Measurements from ENCODE around the gene SLC34A2.

DNA sequence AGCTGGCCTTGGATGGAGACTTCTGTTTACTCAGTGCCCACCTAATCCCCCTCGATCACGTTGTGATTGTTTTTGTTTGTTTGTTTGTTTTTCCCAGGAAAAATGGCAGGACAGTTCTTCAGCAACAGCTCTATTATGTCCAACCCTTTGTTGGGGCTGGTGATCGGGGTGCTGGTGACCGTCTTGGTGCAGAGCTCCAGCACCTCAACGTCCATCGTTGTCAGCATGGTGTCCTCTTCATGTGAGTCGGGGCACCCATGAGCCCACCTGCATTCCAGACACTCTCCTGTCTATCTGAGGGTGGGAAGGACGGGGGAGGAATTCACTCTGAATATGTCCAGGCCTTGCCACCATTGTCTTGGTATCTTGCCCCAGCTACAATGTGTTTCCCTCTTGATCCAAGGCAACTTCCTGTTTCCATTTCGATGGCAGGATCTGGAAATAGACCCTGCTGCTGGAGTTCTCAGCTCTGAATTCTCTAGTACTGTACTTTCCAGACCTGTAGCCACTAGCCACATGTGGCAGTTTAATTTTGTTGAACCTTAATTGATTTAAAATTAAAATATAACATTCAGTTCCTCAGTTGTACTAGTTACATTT lies 10.5 kb downstream of the SLC34A2 start:
- TF ChIP-seq, protein P1, sequence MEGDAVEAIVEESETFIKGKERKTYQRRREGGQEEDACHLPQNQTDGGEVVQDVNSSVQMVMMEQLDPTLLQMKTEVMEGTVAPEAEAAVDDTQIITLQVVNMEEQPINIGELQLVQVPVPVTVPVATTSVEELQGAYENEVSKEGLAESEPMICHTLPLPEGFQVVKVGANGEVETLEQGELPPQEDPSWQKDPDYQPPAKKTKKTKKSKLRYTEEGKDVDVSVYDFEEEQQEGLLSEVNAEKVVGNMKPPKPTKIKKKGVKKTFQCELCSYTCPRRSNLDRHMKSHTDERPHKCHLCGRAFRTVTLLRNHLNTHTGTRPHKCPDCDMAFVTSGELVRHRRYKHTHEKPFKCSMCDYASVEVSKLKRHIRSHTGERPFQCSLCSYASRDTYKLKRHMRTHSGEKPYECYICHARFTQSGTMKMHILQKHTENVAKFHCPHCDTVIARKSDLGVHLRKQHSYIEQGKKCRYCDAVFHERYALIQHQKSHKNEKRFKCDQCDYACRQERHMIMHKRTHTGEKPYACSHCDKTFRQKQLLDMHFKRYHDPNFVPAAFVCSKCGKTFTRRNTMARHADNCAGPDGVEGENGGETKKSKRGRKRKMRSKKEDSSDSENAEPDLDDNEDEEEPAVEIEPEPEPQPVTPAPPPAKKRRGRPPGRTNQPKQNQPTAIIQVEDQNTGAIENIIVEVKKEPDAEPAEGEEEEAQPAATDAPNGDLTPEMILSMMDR (IDR thresholded peaks at IDR 0.05) = no peak
- TF ChIP-seq POLR2AphosphoS5 (IDR thresholded peaks at IDR 0.05; ENCODE audit: low read depth, low read length) (no peak), TCF7L2 (IDR thresholded peaks at IDR 0.05; ENCODE audit: low read depth, low read length) (no peak), SIN3A (IDR thresholded peaks at IDR 0.05; ENCODE audit: borderline replicate concordance, insufficient read depth, low read depth, low read length) (no peak)
- TF ChIP-seq, protein P2, sequence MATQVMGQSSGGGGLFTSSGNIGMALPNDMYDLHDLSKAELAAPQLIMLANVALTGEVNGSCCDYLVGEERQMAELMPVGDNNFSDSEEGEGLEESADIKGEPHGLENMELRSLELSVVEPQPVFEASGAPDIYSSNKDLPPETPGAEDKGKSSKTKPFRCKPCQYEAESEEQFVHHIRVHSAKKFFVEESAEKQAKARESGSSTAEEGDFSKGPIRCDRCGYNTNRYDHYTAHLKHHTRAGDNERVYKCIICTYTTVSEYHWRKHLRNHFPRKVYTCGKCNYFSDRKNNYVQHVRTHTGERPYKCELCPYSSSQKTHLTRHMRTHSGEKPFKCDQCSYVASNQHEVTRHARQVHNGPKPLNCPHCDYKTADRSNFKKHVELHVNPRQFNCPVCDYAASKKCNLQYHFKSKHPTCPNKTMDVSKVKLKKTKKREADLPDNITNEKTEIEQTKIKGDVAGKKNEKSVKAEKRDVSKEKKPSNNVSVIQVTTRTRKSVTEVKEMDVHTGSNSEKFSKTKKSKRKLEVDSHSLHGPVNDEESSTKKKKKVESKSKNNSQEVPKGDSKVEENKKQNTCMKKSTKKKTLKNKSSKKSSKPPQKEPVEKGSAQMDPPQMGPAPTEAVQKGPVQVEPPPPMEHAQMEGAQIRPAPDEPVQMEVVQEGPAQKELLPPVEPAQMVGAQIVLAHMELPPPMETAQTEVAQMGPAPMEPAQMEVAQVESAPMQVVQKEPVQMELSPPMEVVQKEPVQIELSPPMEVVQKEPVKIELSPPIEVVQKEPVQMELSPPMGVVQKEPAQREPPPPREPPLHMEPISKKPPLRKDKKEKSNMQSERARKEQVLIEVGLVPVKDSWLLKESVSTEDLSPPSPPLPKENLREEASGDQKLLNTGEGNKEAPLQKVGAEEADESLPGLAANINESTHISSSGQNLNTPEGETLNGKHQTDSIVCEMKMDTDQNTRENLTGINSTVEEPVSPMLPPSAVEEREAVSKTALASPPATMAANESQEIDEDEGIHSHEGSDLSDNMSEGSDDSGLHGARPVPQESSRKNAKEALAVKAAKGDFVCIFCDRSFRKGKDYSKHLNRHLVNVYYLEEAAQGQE (IDR thresholded peaks at IDR 0.05; ENCODE audit: insufficient read depth in 1 of 2, low read depth in 2 of 2, low read length in 1 of 2) = no peak

Data from Panc1 (cell line).